Coronary artery (tissue), 2 donors: ENCODE results near the gene SLC2A9.

ENCODE experiments used
- DNase-seq: peaks from one replicate; pipeline ENCODE4 v3.0.0-alpha.2; 2017; ENCODE audit warnings: low spot score
- H3K27ac ChIP-seq, 2 donors: fragments of 200-600 bp; sonication (generic); one replicate each; pipeline ENCODE4 v1.5.1; 2016 to 2019
- H3K4me3 ChIP-seq: fragments of 200-600 bp; sonication (generic); 2 replicates; pipeline ENCODE4 v1.5.1; 2016; ENCODE audit warnings: mild to moderate bottlenecking, moderate library complexity
- TF ChIP-seq, protein P1 (sequence below): fragments of 200-600 bp; sonication (generic); IDR thresholded peaks from one replicate; pipeline ENCODE4 v1.5.1; 2019; ENCODE audit warnings: antibody characterized with exemption

Gene SLC2A9

DNA sequence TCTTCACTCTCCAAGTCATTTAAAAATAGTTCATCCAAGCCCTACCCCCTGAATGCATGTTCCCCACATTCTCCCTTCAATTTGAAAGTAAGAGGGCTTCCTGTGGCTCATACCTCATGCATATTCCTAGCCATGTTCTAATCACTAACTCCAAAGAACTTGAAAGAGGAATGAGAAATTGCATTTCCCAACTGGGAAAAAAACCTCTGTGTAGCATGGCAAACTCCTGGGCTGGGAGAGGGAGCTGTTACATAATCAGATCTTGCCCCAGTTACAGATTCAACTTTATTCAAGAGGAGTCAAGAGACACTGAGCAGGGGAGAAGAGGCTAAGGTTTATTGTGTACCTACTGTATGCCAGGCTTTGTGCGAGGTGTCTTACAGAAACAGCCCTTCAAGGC is 90.2 kb downstream of the SLC2A9 start:
- DNase-seq, result no peak
- TF ChIP-seq, protein P1, sequence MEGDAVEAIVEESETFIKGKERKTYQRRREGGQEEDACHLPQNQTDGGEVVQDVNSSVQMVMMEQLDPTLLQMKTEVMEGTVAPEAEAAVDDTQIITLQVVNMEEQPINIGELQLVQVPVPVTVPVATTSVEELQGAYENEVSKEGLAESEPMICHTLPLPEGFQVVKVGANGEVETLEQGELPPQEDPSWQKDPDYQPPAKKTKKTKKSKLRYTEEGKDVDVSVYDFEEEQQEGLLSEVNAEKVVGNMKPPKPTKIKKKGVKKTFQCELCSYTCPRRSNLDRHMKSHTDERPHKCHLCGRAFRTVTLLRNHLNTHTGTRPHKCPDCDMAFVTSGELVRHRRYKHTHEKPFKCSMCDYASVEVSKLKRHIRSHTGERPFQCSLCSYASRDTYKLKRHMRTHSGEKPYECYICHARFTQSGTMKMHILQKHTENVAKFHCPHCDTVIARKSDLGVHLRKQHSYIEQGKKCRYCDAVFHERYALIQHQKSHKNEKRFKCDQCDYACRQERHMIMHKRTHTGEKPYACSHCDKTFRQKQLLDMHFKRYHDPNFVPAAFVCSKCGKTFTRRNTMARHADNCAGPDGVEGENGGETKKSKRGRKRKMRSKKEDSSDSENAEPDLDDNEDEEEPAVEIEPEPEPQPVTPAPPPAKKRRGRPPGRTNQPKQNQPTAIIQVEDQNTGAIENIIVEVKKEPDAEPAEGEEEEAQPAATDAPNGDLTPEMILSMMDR, result no peak
- Histone ChIP-seq H3K4me3 (no peak overlapping the region), H3K27ac (no peak overlapping the region)

DNA sequence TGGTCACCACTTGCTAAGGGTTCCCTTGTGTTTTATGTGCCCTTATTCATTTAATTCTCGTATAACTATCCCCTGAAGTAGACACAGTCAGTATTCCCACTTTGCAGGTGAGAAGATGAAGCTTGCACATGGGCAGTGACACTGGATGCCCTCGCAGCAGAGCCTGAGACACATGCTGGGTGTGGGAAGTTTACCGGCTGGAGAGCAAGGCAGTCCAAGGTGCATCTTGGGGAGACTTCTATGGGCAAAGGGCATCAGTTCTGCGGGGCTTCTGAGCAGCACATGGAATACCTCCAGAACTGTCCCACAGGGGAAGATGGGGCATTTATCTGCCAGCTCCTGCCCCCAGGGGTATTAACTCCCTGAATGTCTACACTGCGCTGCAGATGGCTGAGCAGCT is 92.2 kb downstream of the SLC2A9 start:
- Histone ChIP-seq H3K4me3 (no peak overlapping the region), H3K27ac (no peak overlapping the region)
- no peak for DNase-seq
- TF ChIP-seq, protein P1, result no peak

DNA sequence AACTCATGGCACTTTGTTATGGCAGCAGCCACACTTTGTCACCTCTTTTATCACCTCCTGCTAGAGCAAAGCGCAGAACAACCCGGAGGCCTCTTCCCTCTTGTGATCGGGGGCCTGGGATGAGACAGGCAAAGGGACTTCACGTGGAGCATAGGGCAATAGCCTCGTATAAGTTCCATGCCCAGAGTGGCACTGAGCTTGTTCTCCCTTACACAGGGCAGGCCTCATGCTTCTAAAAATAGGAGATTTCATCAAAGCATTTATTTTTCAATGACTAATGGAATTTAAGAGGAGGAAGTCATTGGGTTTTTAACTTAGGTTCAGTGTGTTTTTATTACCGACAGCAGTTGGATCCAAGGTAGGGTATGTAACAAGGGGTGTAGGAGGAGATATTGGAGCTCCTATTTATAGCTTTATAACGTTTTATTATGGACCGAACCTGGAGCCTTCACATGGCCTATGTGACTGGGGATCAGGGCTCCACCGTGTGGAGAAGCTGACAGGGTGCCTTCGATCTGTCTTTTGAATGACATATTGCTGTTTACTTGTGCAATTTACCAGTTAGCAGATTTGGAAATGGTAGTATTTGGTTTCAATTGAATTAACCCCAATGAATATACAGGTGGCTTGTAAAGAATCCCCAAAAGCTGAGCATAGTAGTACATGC is 93.8 kb downstream of the SLC2A9 start:
- Histone ChIP-seq H3K27ac (no peak overlapping the region), H3K4me3 (no peak overlapping the region)
- TF ChIP-seq, protein P1, result no peak
- no peak for DNase-seq

DNA sequence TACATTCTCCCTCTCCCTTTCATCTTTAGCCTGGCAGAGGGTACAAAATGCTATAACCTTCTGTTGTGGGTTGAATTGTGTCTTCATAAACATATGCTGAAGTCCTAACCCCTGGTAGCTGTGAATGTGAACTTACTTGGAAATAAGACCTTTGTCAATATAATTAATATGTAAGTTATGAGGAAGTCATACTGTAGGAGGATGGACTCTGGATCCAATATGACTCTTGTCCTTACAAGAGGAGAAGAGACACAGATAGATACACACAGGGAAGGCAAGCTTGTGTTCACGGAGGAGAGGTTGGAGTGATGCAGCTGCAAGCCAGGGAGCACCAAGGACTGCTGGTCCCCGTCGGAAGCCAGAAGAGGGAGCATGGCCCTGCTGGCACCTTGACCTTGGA is 94.7 kb downstream of the SLC2A9 start:
- no peak overlapping the region for H3K27ac ChIP-seq
- no peak overlapping the region for H3K4me3 ChIP-seq
- TF ChIP-seq, protein P1, result no peak
- no peak for DNase-seq

DNA sequence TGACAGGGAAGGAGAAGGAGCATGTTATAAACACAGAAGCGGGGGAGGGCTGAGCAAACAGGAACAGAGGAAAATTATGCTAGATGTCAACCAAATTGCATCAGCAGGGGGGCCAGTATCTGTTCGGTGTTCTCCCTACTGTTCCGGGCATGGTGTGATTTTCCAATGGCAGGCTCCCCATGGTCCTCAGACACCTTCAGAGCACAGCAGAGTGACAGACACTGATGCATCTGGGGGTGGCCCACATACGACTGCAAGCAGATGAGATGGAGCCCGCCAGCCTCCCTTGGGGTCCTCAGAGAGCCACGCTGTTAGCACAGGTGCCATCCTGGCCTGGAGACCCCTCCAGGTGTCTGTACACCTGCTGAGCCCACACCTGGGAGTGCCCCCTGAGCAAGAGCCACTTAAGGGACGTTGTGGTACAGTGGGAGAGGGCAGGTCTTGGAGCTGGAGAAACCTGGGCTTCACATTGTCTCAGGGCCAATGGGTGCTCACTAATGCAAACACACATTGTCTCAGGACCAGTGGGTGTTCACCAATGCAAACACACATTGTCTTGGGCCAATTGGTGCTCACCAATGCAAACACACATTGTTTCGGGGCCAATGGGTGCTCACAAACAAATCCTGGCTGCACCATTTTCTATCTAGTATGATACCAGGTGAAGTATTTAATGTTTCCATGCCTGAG is 95.4 kb downstream of the SLC2A9 start:
- TF ChIP-seq, protein P1, result no peak
- no peak overlapping the region for H3K4me3 ChIP-seq
- DNase-seq, result no peak
- H3K27ac ChIP-seq, result no peak overlapping the region

DNA sequence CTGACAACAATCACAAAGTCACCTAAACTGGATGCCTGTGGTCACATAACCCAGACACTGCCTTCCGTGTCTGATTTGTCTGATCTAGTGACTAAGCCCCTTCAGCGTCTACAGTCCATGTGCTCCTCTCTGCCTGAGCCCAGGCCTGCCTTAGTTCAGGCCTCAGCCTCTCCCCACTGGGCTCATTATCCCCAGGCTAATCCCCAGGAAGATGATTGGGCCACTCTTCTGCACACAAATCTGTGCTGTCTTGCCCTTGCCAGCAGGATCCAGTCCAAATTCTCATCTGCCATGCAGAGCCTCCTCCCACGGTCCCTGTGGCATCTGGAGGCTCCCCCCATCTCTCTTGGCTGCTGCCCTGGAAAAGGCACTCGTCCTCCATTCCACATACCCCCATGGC is 96.5 kb downstream of the SLC2A9 start:
- no peak overlapping the region for H3K4me3 ChIP-seq
- TF ChIP-seq, protein P1, result no peak
- no peak for DNase-seq
- H3K27ac ChIP-seq, result no peak overlapping the region

DNA sequence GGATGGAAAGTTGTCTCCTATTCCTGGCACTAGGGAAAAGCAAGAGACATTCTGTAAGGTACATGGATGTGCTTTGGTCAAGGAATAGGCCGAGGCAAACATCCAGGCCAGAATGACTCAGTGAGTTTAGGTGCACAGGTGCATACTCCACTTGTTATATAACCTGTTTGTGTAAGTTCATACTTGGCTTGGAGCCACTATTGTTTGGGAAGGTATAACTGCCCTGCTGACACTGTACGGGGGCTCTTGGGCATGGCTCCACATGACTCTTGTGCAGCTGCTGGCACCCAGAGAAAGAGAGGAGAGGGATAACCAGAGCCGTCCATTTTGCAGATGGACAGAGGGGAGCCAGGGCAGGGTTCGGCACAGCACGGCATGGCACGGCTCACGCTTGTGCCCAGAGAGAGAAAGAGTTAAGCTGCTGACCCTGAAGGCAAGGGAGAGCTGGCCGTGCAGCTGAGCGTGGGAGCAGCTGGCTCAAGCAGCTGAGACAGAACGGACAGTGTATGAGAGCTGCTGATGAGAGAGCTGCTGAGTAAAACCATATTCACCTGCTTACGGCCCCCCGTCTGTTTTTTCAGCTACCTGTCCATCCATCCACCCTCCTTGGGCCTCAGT is 98.0 kb downstream of the SLC2A9 start:
- DNase-seq, result no peak
- TF ChIP-seq, protein P1, result no peak
- H3K4me3 ChIP-seq, result no peak overlapping the region
- H3K27ac ChIP-seq, result no peak overlapping the region
